ENCODE measurements around the gene SF1.

Gene SF1

DNA sequence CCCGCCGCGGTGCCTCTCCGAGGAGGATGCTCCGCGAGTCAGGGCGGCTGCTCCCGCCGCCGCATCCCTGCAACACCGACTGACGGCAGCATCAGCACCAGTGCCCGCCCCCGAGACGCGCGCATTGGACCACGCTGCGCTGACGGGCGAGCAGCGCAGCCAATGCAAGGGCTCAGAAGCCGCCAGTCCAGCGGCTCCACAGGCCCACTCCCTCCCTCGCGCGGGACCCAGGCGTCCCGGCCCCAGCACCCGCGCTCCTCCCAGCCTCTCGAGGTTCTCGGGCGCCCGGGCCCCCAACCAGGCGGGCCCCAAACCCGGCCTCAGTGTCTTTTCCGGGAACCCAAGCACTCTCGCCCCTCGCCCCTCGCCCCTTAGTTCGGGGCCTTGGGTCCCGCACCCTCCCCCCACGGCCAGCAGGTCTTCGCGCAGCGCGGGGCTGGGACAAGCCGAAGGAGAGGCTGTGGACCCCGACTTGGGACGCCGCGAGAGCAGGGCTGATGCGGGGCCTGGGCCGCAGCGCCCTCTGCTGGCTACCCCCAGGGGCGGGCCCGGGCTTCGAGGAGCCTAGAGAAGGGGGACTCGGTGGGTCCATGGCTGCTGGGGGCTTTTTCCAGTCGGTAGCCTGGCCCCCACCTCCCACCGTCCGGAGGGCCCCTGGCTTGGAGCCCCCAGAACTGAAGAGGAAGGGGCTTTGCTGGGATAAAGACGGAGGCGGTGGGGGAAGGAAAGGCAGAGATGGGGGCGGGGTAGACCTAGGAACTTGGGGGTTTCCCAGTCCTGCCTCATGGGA, 55.0 kb downstream of the SF1 start, which contains the start of gene NRXN2:
Gene NRXN2 (minus strand): TSS at position 81 of the 790 bp plus-strand sequence. CDS start 9,498 bp downstream, outside the sequence.
- peak; percentile 63 for DNase-seq (ENCODE audit: low spot score)

DNA sequence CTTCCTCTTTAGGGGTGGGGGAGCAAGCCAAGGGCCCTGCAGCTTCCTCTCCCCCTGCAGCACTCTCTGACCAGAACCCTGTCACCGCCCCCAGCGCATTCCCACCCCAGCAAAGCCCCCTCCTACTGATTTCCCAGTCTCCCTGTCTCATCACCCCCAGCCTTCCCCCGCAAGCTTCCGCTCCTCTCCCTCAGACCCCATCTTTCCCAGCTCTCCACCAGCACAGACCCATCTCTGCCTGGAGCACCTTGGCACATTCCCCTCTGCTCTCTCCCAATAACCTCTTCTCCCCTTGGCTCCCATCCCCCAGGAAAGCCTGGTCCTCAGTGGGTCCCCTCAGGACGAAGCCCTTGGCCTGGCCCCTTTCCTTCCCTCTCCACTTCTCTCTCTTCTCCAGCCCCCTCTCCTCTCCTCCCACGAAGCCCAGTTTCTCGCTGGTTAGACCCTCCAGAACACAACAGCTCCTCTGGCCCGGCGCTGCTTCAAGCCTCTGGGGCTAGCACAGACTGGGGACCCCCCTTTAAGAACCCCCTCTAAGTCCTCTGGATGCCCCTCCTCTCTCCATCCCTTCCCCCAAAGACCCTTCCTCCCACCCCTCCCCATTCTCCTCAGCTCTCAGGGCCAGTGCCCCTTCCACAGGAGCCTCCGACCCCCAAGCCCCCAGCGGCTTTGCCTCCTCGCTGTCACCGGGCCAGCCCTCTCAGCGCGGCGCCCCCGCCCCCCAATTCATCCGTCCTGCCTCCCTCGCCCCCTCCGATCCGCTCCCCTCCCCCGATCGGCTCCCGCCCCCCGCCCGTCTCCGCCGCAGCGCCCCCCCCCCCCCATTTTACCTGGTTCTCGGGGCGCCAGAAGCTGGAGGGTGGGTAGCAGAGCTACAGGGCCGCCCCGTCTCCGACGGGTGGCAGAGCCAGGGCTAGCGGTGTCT, 55.9 kb downstream of the SF1 start:
- no peak for DNase-seq (ENCODE audit: low spot score)

DNA sequence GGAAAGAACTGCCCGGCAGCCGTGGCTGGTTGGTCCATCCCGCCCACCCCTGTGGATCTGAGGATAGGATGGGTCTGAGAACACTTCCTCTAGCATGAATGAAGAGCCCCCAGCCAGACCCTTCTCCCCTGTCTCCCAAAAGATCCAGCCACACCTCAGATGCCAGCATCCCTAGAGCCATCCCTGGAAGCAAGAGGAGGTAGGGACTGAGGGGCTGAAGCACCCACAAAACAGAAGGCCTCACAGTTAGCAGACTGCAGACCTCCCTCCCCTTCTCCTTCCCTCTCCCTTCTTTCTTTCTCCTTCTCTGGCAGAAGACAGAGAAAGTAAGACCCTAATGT, 57.0 kb downstream of the SF1 start:
- DNase-seq (ENCODE audit: low spot score), result no peak

DNA sequence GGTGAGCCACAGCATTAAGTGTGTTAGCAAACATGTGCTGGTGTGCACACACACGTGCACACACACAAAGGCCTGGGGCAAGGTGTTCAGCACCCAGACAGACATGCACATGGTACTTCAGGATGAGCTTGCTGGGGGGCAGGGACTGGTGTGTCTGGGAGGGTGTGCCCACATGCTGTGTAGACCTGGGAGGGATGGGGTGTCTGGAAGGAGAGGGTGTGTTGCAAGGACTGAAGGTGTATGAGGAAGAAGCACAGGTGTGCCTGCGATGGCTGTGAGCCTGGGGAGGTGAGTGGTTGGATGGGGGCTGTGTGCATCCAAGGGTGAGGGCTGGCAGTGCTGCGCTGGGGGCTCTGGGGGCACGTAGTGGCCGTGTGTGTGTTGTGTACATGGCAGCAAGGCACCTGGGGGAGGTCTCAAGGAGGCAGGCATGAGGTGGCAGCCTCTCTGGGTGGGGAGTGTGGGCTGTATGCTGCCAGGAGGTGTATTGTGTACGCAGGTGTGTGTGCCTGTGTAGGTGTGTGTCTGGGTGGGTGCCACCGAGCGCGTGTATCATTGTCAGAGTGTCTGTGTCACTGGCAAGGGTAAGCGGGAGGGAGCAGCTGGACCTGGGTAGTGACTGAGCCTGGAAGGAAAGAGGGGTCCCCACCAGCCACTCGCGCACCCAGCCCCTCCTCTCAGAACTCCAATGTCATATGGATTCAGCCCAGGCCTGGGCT, 57.5 kb downstream of the SF1 start:
- DNase-seq (ENCODE audit: low spot score), result no peak

DNA sequence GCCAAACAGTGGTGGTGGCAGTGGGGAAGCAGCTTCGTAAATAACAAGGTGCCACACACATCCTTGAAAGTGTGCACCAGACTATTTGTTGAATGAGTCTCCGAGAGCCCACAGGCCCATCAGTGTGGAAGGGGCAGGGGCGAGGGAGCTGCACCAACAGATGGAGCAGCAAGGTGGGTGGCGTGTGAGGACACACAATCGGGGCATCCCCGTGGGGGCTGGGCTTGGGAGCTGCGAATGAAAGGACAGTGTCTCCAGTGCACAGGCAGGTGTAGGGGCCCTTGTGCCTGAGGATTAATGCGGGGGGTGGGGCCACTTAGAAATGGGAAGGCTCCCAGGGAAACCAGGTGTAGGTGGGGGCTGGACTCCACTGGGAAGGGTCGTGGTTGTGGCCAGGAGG, 58.2 kb downstream of the SF1 start:
- DNase-seq (ENCODE audit: low spot score), result no peak

DNA sequence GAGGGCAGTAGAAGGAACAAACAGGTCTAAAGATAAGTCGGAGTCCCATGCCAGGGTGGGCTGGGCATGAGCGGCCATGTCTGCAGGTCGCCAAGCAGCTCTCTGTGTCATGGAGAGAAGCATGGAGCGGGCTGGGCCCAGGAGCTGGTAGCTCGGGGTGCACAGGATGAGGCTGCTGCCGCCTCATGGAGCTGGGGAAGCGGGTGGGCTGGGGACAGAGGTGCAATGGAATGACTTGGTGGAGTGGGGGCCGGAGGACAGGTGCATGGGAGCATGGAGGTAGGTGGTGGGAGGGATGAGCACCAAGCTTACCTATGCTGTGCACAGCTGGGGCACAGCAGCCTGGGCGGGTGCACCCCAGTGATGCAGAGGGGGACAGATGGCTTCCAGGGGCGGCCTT, 58.9 kb downstream of the SF1 start:
- DNase-seq (ENCODE audit: low spot score), result no peak

DNA sequence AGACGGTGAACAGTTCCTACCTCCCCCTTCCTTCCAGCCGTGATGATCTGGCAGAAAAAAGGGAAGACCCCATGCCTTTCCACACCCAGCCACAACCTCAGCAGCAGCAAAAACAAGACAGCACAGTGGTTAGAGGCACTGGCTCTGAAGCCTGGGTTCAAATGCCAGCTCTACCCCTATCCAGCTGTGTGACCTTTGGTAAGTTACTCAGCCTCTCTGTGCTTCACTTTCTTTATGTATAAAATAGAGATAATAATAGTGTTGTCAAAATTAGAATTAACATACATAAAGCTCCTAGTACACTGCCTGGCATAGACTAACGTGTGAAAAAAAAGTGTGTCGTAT, 59.6 kb downstream of the SF1 start:
- DNase-seq (ENCODE audit: low spot score), result no peak

DNA sequence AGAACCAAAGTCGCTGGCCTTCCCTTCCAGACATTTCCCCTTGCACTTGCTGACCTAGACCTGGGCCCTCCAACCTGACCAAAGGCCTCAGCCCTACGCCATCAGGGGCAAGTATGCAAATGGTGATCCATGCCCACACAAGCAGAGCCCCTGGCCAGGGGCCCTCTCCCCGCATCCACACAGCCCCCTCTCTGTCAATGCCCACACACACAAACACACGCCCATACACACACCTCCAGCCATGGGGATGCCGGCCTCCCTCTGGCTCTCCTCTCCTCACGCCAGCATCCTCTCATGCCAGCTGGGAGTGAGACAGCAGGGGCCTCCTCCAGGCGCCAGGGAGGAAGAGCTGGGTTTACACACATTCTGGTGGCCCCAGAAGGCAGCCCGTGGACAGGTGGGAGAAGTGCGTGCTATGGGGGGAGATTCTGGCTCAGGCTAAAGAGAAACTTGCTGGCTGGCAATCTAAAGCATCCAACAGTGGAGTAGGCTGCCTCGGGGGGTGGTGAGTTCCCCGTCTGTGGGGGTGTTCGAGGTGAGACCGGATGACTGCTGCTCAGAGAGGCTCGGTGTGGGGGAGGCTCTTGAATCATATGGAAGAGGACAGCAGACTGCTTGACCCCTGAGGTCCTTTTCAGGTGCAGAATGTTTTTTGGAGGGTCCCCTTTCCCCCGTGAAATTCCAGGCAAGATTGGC, 60.1 kb downstream of the SF1 start:
- no peak for DNase-seq (ENCODE audit: low spot score)

DNA sequence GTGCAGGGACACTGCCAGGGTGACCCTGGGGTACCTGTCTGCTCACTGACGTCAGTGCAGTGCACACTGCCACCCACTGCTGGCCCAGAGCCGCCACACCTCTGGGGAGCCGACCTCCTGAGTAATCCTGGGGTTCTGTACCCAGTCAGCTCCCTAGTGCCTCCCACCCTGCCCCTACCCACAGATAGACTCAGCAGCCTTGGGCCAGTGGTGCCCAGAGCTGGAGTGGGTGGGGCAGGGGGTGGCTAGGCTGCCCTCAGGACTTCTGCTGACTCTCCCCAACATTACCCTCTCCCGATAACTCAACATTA, 61.1 kb downstream of the SF1 start:
- no peak for DNase-seq (ENCODE audit: low spot score)

DNA sequence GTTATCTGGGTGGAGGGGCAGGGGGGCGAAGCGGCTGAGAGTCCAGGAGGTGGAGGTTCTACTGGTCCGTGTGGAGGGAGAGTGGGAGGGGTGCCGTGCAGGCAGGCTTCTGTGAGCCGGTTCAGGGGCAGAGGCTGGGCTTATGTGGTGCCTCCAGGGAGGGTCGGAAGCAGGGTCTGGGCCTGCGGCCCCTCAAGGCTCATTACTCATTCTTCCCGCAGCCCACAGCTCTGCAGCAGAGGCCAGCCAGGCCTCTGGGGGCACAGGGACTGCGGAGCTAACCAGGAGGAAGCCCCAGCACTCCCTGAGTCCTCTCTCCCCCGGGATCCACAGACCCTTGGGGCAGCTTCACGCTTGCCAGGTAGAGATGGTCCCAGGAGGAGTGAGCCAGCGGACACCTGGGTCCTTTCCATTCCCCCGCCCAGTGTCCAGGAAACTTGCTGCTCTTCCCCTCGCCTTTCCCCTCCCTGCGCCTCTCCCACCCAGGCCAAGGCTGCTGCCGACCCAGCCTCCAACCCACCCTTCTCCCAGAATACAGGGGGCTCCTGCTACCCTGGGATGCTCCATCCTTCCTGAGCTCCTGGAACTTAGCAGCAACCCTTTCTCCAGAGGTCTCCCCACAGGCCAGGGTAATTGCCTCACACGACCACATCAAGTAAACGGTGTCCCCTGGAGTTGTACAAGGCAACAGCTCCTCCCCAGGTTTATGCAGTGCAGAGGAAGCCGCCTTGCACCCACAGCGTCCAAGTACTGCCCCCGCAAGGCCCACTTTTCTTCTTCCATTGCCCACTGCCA, 61.7 kb downstream of the SF1 start:
- no peak for DNase-seq (ENCODE audit: low spot score)

DNA sequence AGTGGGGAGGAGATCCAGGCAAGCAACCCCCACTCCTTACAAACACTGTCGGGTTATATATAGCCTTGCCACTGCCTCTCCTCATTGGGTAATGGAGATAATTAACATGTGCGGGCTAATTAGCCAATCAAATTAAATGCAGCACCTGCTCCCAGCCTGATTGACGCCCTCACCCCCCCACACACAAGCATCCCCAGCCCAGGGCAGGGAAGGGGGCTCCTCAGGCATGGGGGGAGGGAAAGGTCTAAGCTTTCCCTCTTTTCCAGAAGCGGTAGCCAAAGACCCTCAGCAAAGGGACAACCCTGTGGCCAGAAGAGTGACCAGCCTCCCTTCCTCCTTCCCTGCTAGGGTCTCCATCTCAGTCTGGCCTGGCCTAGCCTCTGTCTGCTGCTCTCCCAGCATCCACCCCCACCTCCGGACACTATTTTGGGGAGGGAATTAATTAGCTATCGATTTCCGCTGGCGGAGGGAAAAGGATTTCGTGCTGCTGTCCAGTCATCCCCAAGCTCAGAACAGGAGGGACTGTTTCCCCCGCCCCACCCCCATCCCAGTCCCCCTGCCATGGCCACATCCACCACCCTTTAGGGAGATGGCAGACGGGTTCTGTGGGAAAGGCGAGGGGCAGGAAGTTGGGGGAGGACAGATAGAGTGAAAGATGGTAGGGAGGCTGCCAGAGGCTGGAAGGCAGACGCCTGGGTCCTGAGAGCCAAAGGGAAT, 62.4 kb downstream of the SF1 start:
- no peak for DNase-seq (ENCODE audit: low spot score)

DNA sequence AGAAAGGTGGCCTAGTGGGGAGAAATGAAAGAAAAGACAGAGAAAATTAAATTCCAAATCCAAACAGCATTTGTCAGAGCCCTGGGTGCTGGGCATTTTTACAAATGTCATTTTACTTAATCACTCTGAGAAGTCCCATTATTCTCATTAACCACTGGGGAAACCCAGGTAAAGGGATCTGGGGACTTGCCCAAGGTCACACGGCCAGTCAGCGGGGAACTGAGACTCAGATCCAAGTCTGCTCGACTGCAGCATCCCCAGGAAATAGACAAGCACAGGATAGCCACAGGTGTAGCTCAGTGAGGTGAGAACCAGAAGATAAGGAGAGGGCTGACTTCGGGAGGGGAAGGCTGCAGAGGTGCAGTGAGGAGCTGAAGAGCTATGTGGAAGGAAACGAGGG, 63.2 kb downstream of the SF1 start:
- no peak for DNase-seq (ENCODE audit: low spot score)

DNA sequence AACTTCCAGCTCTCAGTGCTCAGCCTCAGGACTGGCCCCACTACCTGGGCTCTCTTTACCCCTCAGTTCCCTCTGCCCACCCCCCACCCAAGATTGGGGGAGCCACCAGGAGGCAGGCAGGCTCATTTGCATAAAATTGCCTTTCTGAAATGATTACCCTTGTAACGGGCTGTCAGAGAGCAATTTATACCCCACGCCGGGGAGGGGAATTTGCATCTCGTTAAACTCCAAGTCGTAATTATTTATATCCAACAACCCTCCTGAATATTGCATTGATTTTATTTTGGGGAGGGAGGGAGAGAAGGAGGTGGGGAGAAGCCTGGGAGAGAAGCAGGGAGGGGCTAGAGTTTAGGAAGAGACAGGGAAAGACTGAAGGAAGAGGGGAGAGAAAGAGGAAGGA, 63.7 kb downstream of the SF1 start:
- no peak for DNase-seq (ENCODE audit: low spot score)
